B cell (primary cell): Measurements from ENCODE around the gene ECE1. TPM values are rescaled to one million over a fixed set of nuclear protein-coding genes. Genes with fewer than 3 reads are reported as not detected.

ENCODE experiments used
- ATAC-seq: fragments of 200-7000 bp; cut with Tn5 transposase; one replicate; pipeline ENCODE4 v1.10.0; 2021; ENCODE audit warnings: low read depth, mild to moderate bottlenecking, moderate number of reproducible peaks, moderate library complexity
- CTCF ChIA-PET: fragments of 350-600 bp; sonication (Branson Sonifier 250); formaldehyde crosslinking; loops from one replicate; lab custom pipeline; 2021; ENCODE audit warnings: antibody characterized with exemption, inconsistent platforms; lab: Charles Lee
- POLR2A ChIA-PET: fragments of 350-600 bp; sonication (Branson Sonifier 250); formaldehyde crosslinking; loops from one replicate; lab custom pipeline; 2021; ENCODE audit warnings: antibody characterized with exemption; lab: Charles Lee
- DNase-seq: peaks from one replicate; pipeline ENCODE4 v3.0.0; 2013
- H2AFZ ChIP-seq: 2 replicates; pipeline ENCODE4 v1.6.1; 2012; ENCODE audit warnings: mild to moderate bottlenecking, low read depth, low read length; ENCODE audit not compliant: insufficient read depth, poor library complexity, severe bottlenecking
- H3K27ac ChIP-seq, 2 donors: 1 replicate in 1 of 2; 2 replicates in 1 of 2; pipeline ENCODE4 v1.5.1; 2012 to 2013; ENCODE audit warnings: low read length in 2 of 2, mild to moderate bottlenecking in 2 of 2, moderate library complexity in 1 of 2
- H3K27me3 ChIP-seq, 4 experiments: fragments of 200-600 bp in 1 of 4; sonication (generic) in 1 of 4; replicated peaks in 1 of 4; 1 replicate in 2 of 4; 2 replicates in 2 of 4; pipeline versions ENCODE4 v1.6.1 to v1.7.0; 2013 to 2016; ENCODE audit warnings: low read length in 3 of 4, mild to moderate bottlenecking in 2 of 4, mixed read lengths in 1 of 4, moderate library complexity in 1 of 4; ENCODE audit not compliant: insufficient read depth in 4 of 4, control insufficient read depth in 3 of 4; ENCODE audit errors: control extremely low read depth in 1 of 4
- H3K36me3 ChIP-seq, 2 experiments: replicated peaks in 1 of 2; 1 replicate in 1 of 2; 2 replicates in 1 of 2; pipeline versions ENCODE4 v1.6.1 to v1.7.1; 2013; ENCODE audit warnings: low read length in 1 of 2; ENCODE audit not compliant: insufficient read depth in 2 of 2, control insufficient read depth in 1 of 2; ENCODE audit errors: control extremely low read depth in 1 of 2, extremely low read depth in 1 of 2
- H3K4me1 ChIP-seq, 2 donors: fragments of 200-600 bp in 1 of 2; sonication (generic) in 1 of 2; 1 replicate in 1 of 2; 2 replicates in 1 of 2; pipeline versions ENCODE4 v1.5.1 to v1.6.1; 2013 to 2017; ENCODE audit warnings: low read length in 2 of 2; ENCODE audit not compliant: control insufficient read depth in 2 of 2, insufficient read depth in 2 of 2
- H3K4me2 ChIP-seq: replicated peaks from 2 replicates; pipeline ENCODE3; 2012; ENCODE audit warnings: mild to moderate bottlenecking, low read depth, low read length; ENCODE audit not compliant: poor library complexity, severe bottlenecking
- H3K4me3 ChIP-seq, 5 experiments: fragments of 200-600 bp in 1 of 5; sonication (generic) in 1 of 5; 1 replicate in 3 of 5; 2 replicates in 2 of 5; pipeline versions ENCODE4 v1.5.1 to v1.7.0; 2011 to 2016; ENCODE audit warnings: low read length in 4 of 5, mild to moderate bottlenecking in 4 of 5, low read depth in 2 of 5, control low read depth in 1 of 5, moderate library complexity in 1 of 5; ENCODE audit not compliant: insufficient read depth in 1 of 5; ENCODE audit errors: control extremely low read depth in 1 of 5, extremely low read depth in 1 of 5
- H3K79me2 ChIP-seq: fragments of 200-600 bp; sonication (generic); one replicate; pipeline ENCODE4 v1.6.0; 2016; ENCODE audit warnings: low read length; ENCODE audit not compliant: control insufficient read depth, insufficient read depth
- H3K9ac ChIP-seq: fragments of 200-600 bp; sonication (generic); 2 replicates; pipeline ENCODE4 v1.6.1; 2017; ENCODE audit warnings: mild to moderate bottlenecking, low read length, moderate library complexity
- H3K9me3 ChIP-seq, 3 donors: one replicate each; pipeline versions ENCODE4 v1.6.1 to v1.7.1; 2013; ENCODE audit warnings: low read length in 2 of 3; ENCODE audit not compliant: control insufficient read depth in 2 of 3, insufficient read depth in 1 of 3; ENCODE audit errors: control extremely low read depth in 1 of 3
- H4K20me1 ChIP-seq: 2 replicates; pipeline ENCODE4 v1.6.0; 2012; ENCODE audit warnings: mild to moderate bottlenecking, low read length; ENCODE audit not compliant: insufficient read depth, control insufficient read depth, poor library complexity, severe bottlenecking
- H3K27ac Mint-ChIP-seq: one replicate; pipeline ENCODE4 v1.8.0; 2021; ENCODE audit warnings: mixed read lengths
- H3K27me3 Mint-ChIP-seq: one replicate; pipeline ENCODE4 v1.8.0; 2021; ENCODE audit warnings: mixed read lengths
- H3K4me1 Mint-ChIP-seq: one replicate; pipeline ENCODE4 v1.8.0; 2021; ENCODE audit warnings: mixed read lengths
- H3K4me3 Mint-ChIP-seq: one replicate; pipeline ENCODE4 v1.8.0; 2021; ENCODE audit warnings: mixed read lengths
- H3K9me3 Mint-ChIP-seq: one replicate; pipeline ENCODE4 v1.8.0; 2022; ENCODE audit warnings: mixed read lengths; ENCODE audit not compliant: insufficient read depth
- EZH2 ChIP-seq: IDR thresholded peaks from 2 replicates; pipeline ENCODE4 v1.6.1; 2012; ENCODE audit warnings: borderline replicate concordance, low read depth, mild to moderate bottlenecking, moderate library complexity, low read length; ENCODE audit not compliant: insufficient read depth, poor library complexity, severe bottlenecking
- WGBS: methylation state at CpG from one replicate; pipeline ENCODE4 v1.1.5; 2013; ENCODE audit warnings: missing lambda C conversion rate; ENCODE audit not compliant: insufficient coverage; 5-methylcytosine and 5-hydroxymethylcytosine counted together
- intact Hi-C: fragments of 100-400 bp; cut with micrococcal nuclease; formaldehyde crosslinking; loops from one replicate; pipeline ENCODE4 v1.10.0; 2022
- polyA plus RNA-seq: library from polyadenylated mRNA; depleted of rRNA; stranded (reverse); fragments of >200 nt; gene quantifications from 2 replicates; pipeline ENCODE4 v1.2.3, GENCODE V29; 2012
- total RNA-seq, 2 donors: library from RNA; stranded (reverse); fragments of 120-200 nt in 1 of 2; gene quantifications; 1 replicate in 1 of 2; 2 replicates in 1 of 2; pipeline versions ENCODE4 v1.2.3 to v1.2.4, GENCODE V29; 2013 to 2022
- TF ChIP-seq, protein P1 (sequence below): fragments of 200-600 bp; IDR thresholded peaks from one replicate; pipeline ENCODE4 v1.8.0; 2022; ENCODE audit warnings: antibody characterized with exemption, mild to moderate bottlenecking

Gene ECE1
- total and polyA plus RNA-seq, 2 donors (not counting 1 experiment from before 2014, with no cell fraction given), result 46.7 to 133 TPM

DNA sequence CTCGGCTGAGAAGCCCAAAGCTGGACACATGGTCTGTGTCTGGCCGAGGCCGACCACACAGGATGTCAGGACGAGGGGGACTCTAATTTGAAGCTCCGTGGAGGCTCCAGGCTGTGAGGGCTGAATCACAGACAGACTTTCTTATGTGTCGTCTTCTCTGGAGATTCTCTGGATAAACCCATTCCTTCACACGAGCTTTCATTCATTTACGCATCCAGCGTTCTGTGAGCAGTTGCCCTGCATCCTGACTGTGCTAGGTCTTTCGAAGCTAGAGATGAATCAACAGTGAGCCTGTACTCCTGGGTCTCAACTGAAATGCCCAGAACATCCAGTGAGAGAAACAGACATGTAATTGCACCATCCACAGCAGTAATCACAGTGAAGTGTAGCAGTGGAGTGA lies 49.6 kb downstream of the ECE1 start:
- intact Hi-C loops, result no loop called here

DNA sequence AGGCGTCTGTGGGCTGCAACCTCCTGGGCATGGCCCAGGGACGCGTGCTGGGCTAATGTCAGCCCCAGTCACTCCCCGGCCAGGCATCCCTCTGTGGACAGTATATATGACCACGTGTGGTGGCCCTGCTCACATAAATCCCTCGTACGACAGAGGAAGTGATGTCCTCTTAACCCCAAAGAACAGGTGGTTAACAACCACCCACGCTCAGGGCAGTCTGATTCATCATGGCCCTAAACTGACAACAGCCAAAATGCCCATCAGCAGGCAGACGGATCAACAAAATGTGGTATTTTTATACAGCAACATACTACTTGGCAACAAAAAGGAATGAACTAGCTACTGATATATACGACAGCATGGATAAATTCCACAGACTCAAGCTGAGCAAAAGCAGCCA lies 51.0 kb downstream of the ECE1 start:
- no peaks in the 10 kb centered on the region for H3K4me1 Mint-ChIP-seq
- H3K36me3 ChIP-seq, result peaks cover 4 to 86% of the 10 kb centered on the region in 2 experiments
- no peaks in the 10 kb centered on the region for H3K27me3 Mint-ChIP-seq
- ATAC-seq (no peak), DNase-seq (no peak)
- ChIA-PET CTCF (interaction anchor here (2.0 kb wide), 1 partner anchor 16 kb away, joined by 6 read pairs; no protein-coding TSS in a partner anchor), POLR2A (no interaction called here)
- H3K9me3 Mint-ChIP-seq, result no peaks in the 10 kb centered on the region
- no peak overlapping the region for H3K4me3 Mint-ChIP-seq
- H3K9ac ChIP-seq, result no peak overlapping the region
- no peaks in the 10 kb centered on the region for H4K20me1 ChIP-seq
- no peak for TF ChIP-seq EZH2
- TF ChIP-seq, protein P1, sequence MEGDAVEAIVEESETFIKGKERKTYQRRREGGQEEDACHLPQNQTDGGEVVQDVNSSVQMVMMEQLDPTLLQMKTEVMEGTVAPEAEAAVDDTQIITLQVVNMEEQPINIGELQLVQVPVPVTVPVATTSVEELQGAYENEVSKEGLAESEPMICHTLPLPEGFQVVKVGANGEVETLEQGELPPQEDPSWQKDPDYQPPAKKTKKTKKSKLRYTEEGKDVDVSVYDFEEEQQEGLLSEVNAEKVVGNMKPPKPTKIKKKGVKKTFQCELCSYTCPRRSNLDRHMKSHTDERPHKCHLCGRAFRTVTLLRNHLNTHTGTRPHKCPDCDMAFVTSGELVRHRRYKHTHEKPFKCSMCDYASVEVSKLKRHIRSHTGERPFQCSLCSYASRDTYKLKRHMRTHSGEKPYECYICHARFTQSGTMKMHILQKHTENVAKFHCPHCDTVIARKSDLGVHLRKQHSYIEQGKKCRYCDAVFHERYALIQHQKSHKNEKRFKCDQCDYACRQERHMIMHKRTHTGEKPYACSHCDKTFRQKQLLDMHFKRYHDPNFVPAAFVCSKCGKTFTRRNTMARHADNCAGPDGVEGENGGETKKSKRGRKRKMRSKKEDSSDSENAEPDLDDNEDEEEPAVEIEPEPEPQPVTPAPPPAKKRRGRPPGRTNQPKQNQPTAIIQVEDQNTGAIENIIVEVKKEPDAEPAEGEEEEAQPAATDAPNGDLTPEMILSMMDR, result no peak
- H3K4me1 ChIP-seq, result no peaks in the 10 kb centered on the region
- no peaks in the 10 kb centered on the region for H3K79me2 ChIP-seq
- no peak overlapping the region for H3K4me3 ChIP-seq
- H3K9me3 ChIP-seq, result no peaks in the 10 kb centered on the region
- 83% methylated on average over 9 of the region's 10 CpGs for WGBS
- intact Hi-C loops, result no loop called here
- no peaks in the 10 kb centered on the region for H3K27me3 ChIP-seq
- H3K27ac Mint-ChIP-seq, result no peak overlapping the region
- H2AFZ ChIP-seq, result no peak overlapping the region
- H3K27ac ChIP-seq, result no peak overlapping the region
- no peak overlapping the region for H3K4me2 ChIP-seq

More for the DNA sequence above, 49.6 kb downstream of the ECE1 start:
- no peak overlapping the region for H3K4me2 ChIP-seq
- DNase-seq (no peak), ATAC-seq (no peak)
- H3K4me3 ChIP-seq, result no peak overlapping the region
- no peak overlapping the region for H2AFZ ChIP-seq
- H3K9me3 ChIP-seq, result no peaks in the 10 kb centered on the region
- no peak overlapping the region for H3K9ac ChIP-seq
- TF ChIP-seq, protein P1, result no peak
- TF ChIP-seq EZH2, result no peak
- no peaks in the 10 kb centered on the region for H3K79me2 ChIP-seq
- no peak overlapping the region for H3K4me3 Mint-ChIP-seq
- no peak overlapping the region for H3K27ac Mint-ChIP-seq
- H3K27me3 ChIP-seq, result no peaks in the 10 kb centered on the region
- CTCF ChIA-PET, result interaction anchor here (0.9 to 2.0 kb wide), 5 partner anchors 8 to 128 kb away, joined by 3 to 6 read pairs (median 4); no protein-coding TSS in a partner anchor
- POLR2A ChIA-PET, result no interaction called here
- H3K36me3 ChIP-seq, result peaks cover 3 to 88% of the 10 kb centered on the region in 2 experiments
- H3K4me1 ChIP-seq, result no peaks in the 10 kb centered on the region
- WGBS, result 98% methylated on average over 10 of the region's 10 CpGs
- peaks cover 2% of the 10 kb centered on the region for H3K9me3 Mint-ChIP-seq
- H4K20me1 ChIP-seq, result peaks cover 6% of the 10 kb centered on the region
- H3K27me3 Mint-ChIP-seq, result no peaks in the 10 kb centered on the region
- no peaks in the 10 kb centered on the region for H3K4me1 Mint-ChIP-seq
- H3K27ac ChIP-seq, result no peak overlapping the region
